ENCODE measurements around the gene CUL4A. TPM values are rescaled to one million over a fixed set of nuclear protein-coding genes. Genes with fewer than 3 reads are reported as not detected.

Gene CUL4A
- total and polyA plus RNA-seq, 10 donors, result 24.4 to 99.3 (median 63.9) TPM

DNA sequence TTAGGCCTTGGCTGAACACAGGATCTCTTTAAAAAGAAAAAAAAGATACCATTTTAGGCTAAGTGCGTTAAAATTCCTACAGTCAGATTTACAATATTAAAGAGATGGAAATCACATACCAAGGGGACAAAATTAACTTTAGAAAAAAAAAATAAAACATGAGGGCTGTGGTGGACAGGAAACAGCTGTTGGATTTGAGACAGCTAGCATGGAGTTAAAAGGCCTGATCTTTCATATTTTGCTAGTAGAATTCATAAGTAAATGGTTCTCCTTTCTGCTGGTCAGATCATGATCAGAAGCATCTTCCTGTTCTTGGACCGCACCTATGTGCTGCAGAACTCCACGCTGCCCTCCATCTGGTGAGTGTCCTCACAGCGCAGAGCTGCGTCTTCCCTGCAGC lies 19.7 kb downstream of the CUL4A start:
- Histone ChIP-seq H3K4me3 (no peak overlapping the region), H3K9me3 (no peaks in the 10 kb centered on the region), H3K36me3 (peaks cover 0 to 99% (median 69%) of the 10 kb centered on the region in 6 donors), H3K4me1 (peaks cover 0 to 6% (median 0%) of the 10 kb centered on the region in 6 donors), H3K27ac (peak overlapping the region in 2 of 8 donors; percentile 13 to 50), H3K27me3 (replicated peaks in 1 of 7) (no peaks in the 10 kb centered on the region)
- TF ChIP-seq CTCF (IDR thresholded peaks at IDR 0.05 in 8 of 11, conservative IDR thresholded peaks at IDR 0.05 in 3 of 11) (no peak), POLR2AphosphoS5 (IDR thresholded peaks at IDR 0.05) (no peak), POLR2A (IDR thresholded peaks at IDR 0.05) (no peak)
- peak; percentile 31 for DNase-seq
- WGBS, 5 donors, result 75 to 95% (median 88%) methylated on average over 5 of the region's 5 CpGs
- intact Hi-C loops (cut with DNase I; ENCODE audit: low total_unique reads), result loop anchor here (10.0 kb wide), 1 partner anchor 174 kb away; no protein-coding TSS in a partner anchor

DNA sequence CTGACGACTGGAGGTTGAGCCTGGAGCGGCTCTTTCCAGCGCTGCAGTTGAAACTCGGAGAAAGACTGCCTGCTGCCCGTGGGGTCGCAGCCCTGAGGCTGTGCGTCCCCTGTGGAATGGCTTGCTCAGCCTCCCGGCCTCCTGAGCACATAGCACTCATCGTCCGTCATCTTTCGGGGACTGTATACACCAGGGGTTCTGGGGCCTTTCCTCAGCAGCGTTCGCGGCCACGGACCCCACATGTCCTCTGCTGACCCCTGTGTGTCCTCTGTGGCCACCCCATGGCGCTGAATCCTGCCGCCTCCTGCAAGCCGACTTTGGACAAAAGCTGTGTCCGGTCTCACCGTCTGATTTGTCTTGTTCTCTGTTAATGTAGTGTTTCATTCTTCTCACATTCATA lies 20.4 kb downstream of the CUL4A start:
- peak; percentile 61 for DNase-seq
- no peaks in the 10 kb centered on the region for H3K27me3 ChIP-seq (replicated peaks in 1 of 7)

DNA sequence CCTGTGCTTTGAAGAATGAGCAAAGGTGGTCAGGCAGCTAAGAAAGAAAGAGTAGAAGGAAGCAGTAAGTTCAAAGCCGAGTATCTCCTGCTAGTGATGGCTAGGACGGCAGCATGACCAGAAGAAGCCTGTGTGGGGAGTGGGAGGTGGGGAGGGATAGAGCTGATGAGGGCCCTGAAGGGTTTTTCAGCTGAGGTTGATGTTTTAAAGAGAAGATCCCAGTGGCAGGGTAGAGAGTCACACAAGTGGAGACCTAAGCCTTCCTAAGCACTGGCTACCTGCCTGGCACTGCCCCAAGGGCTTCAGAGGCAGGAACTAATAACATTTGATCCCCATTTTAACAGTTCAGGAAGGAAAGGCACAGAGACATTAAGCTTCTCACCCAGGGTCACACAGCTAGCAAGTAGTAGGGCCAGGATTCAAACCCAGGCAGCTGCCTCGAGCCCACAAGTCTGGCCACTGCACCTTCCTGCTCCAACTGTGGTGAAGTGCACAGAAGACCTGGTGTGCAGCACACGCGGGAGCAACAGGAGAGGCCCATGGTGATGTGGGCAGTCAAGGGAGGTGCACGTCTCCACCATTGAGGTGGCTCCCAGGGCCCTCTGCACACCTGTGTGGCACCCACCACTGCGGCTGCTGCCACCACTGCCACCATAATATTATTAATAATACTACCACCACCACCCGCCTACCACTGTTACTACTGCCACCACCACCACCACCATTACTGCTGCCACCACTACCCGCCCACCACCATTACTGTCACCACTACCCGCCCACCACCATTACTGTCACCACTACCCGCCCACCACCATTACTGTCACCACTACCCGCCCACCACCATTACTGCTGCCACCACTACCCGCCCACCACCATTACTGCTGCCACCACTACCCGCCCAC lies 22.1 kb downstream of the CUL4A start:
- TF ChIP-seq CTCF (IDR thresholded peaks at IDR 0.05 in 8 of 11, conservative IDR thresholded peaks at IDR 0.05 in 3 of 11) (no peak), POLR2AphosphoS5 (IDR thresholded peaks at IDR 0.05) (no peak), POLR2A (IDR thresholded peaks at IDR 0.05) (no peak)
- Histone ChIP-seq H3K9me3 (no peaks in the 10 kb centered on the region), H3K27ac (no peak overlapping the region), H3K4me3 (no peak overlapping the region), H3K27me3 (replicated peaks in 1 of 7) (no peaks in the 10 kb centered on the region), H3K36me3 (peaks cover 0 to 99% (median 62%) of the 10 kb centered on the region in 6 donors), H3K4me1 (peaks cover 0 to 6% (median 0%) of the 10 kb centered on the region in 6 donors)
- intact Hi-C loops (cut with DNase I; ENCODE audit: low total_unique reads), result no loop called here
- 80 to 88% (median 87%) methylated on average over 11 to 14 of the region's 14 CpGs for WGBS, 5 donors
- DNase-seq, result no peak

More for the DNA sequence above, 20.4 kb downstream of the CUL4A start:
- H3K4me1 ChIP-seq, result peaks cover 0 to 6% (median 0%) of the 10 kb centered on the region in 6 donors
- 87 to 97% (median 94%) methylated on average over 19 to 20 of the region's 20 CpGs for WGBS, 5 donors
- intact Hi-C loops (cut with DNase I; ENCODE audit: low total_unique reads), result loop anchor here (10.0 kb wide), 1 partner anchor 175 kb away; no protein-coding TSS in a partner anchor
- no peak for TF ChIP-seq POLR2A (IDR thresholded peaks at IDR 0.05)
- TF ChIP-seq POLR2AphosphoS5 (IDR thresholded peaks at IDR 0.05), result peak in 1 of 3 donors; percentile 44
- H3K4me3 ChIP-seq, result no peak overlapping the region
- H3K9me3 ChIP-seq, result no peaks in the 10 kb centered on the region
- peaks cover 0 to 99% (median 68%) of the 10 kb centered on the region in 6 donors for H3K36me3 ChIP-seq
- peak overlapping the region in 2 of 8 donors; percentile 13 to 24 for H3K27ac ChIP-seq

DNA sequence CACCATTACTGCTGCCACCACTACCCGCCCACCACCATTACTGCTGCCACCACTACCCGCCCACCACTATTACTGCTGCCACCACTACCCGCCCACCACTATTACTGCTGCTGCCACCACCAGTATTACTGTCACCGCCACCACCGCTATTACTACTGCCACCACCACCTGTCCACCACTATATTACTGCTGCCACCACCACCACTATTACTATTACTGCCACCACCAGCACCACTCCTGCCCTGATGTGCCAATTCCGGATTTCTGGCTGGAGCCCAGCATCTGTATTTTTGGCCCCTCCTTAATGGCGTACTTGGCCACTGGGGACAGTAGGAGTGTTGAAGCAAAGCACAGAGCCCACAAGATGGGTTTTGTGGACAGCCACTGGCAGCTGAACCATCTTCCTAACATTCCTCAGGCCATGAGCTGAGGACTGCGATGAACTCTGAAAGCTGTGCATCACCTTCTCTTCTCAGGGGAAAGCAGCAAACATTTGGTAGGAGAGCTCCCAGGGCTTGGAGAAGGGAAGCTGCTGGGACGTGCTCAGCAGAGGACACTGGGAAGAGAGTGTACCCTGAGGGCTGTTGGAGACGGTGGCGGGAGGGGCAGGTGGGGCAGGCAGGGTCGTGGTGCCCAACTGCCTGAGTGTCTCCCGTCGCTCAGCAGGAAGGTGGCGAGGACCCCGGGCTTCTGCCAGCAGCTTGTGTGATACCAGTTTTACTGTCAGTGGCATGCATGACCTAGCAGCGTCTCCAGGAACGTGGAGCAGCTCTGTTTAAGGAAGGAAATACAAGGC lies 23.0 kb downstream of the CUL4A start:
- peaks cover 0 to 99% (median 65%) of the 10 kb centered on the region in 6 donors for H3K36me3 ChIP-seq
- no peaks in the 10 kb centered on the region for H3K27me3 ChIP-seq (replicated peaks in 1 of 7)
- TF ChIP-seq CTCF (IDR thresholded peaks at IDR 0.05 in 8 of 11, conservative IDR thresholded peaks at IDR 0.05 in 3 of 11) (no peak), POLR2AphosphoS5 (IDR thresholded peaks at IDR 0.05) (peak in 1 of 3 donors; percentile 55), POLR2A (IDR thresholded peaks at IDR 0.05) (no peak)
- H3K4me3 ChIP-seq, result no peak overlapping the region
- intact Hi-C loops (cut with DNase I; ENCODE audit: low total_unique reads), result no loop called here
- no peak overlapping the region for H3K27ac ChIP-seq
- no peak for DNase-seq
- 79 to 88% (median 87%) methylated on average over 16 to 18 of the region's 18 CpGs for WGBS, 5 donors
- no peaks in the 10 kb centered on the region for H3K4me1 ChIP-seq
- H3K9me3 ChIP-seq, result no peaks in the 10 kb centered on the region
